Measurements from ENCODE around the gene EPN3. TPM values are rescaled to one million over a fixed set of nuclear protein-coding genes. Genes with fewer than 3 reads are reported as not detected.

The EPN3 gene
- total RNA-seq, 1 donor from 2014 or later: 0.24 TPM

GRCh38 chr17:50558941-50559614, 26.5 kb downstream of the EPN3 start:
- Histone ChIP-seq H3K4me1 (peaks cover 46% of the 10 kb centered on the region), H3K36me3 (no peaks in the 10 kb centered on the region), H3K9ac (no peak overlapping the region), H3K4me3 (peak overlapping the region; percentile 86), H3K4me2 (peak overlapping the region; percentile 80), H3K27ac (no peak overlapping the region), H4K20me1 (ENCODE audit: low read depth) (peaks cover 34% of the 10 kb centered on the region), H2AFZ (replicated peaks) (no peak overlapping the region), H3K9me3 (ENCODE audit: low read depth) (no peaks in the 10 kb centered on the region), H3K27me3 (peaks cover 75% of the 10 kb centered on the region), H3F3A (ENCODE audit: low read depth) (peaks cover 46% of the 10 kb centered on the region), H3K79me2 (ENCODE audit: low read depth) (no peaks in the 10 kb centered on the region)
- Mint-ChIP-seq H3K9me3 (no peaks in the 10 kb centered on the region), H3K4me1 (peaks cover 42% of the 10 kb centered on the region), H3K4me3 (peak overlapping the region; percentile 93), H3K27ac (no peak overlapping the region), H3K36me3 (no peaks in the 10 kb centered on the region), H3K27me3 (ENCODE audit: insufficient read depth, low read depth) (peaks cover 42% of the 10 kb centered on the region)
- TF ChIP-seq EZH2 (IDR thresholded peaks at IDR 0.05): peak; percentile 12
- peak; percentile 24 for TF ChIP-seq EZH2phosphoT487 (IDR thresholded peaks at IDR 0.05)
- TF ChIP-seq, protein P1, sequence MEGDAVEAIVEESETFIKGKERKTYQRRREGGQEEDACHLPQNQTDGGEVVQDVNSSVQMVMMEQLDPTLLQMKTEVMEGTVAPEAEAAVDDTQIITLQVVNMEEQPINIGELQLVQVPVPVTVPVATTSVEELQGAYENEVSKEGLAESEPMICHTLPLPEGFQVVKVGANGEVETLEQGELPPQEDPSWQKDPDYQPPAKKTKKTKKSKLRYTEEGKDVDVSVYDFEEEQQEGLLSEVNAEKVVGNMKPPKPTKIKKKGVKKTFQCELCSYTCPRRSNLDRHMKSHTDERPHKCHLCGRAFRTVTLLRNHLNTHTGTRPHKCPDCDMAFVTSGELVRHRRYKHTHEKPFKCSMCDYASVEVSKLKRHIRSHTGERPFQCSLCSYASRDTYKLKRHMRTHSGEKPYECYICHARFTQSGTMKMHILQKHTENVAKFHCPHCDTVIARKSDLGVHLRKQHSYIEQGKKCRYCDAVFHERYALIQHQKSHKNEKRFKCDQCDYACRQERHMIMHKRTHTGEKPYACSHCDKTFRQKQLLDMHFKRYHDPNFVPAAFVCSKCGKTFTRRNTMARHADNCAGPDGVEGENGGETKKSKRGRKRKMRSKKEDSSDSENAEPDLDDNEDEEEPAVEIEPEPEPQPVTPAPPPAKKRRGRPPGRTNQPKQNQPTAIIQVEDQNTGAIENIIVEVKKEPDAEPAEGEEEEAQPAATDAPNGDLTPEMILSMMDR (IDR thresholded peaks at IDR 0.05): peak; percentile 12
- DNase-seq (ENCODE audit: low spot score): peak; percentile 86

GRCh38 chr17:50559674-50560184, 27.2 kb downstream of the EPN3 start:
- H3K36me3 ChIP-seq: no peaks in the 10 kb centered on the region
- peaks cover 42% of the 10 kb centered on the region for H3K27me3 Mint-ChIP-seq (ENCODE audit: insufficient read depth, low read depth)
- H3K27ac Mint-ChIP-seq: peak overlapping the region; percentile 91

DNA sequence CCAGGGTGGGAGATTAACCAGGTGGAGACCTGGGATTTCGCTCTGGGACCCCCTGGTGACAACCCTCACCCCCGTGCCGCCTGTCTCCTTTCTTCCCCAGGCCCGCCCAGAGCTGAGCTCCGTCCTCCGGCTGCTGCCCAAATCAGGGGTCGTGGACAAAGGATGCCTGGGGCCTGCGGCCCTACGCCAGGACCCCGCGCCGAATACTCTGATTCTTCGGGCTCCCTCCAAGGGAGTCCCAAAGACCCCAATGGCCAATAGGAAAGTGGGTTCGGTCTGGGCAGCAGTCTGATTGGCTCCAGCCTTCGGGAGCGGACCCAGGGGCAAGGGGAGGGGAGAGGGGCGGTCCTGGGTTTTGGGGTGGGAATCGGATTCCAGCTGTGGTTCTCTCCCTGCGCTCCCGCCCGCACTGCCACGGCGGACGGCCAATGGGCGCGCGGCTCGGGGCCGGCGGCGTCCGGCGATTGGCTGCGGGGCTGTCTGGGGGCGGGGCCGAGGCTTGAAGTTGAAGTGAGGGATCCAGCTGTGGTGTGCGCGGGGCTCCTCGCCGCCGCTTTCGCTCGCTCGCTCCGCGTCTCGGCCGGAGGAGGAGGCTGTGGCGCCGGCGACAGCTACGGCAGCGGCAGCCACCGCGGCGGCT, 27.8 kb downstream of the EPN3 start, which contains the start of gene CACNA1G:
TSS of gene CACNA1G (plus strand) at position 531 of the 640 bp plus-strand sequence. CDS start 745 bp downstream, outside the sequence.
- Mint-ChIP-seq H3K4me1 (peaks cover 53% of the 10 kb centered on the region), H3K4me3 (peak within 1 kb of the TSS; percentile 93), H3K36me3 (no peaks in the 10 kb centered on the region), H3K9me3 (no peaks in the 10 kb centered on the region), H3K27ac (peak within 1 kb of the TSS; percentile 91), H3K27me3 (ENCODE audit: insufficient read depth, low read depth) (peaks cover 42% of the 10 kb centered on the region)
- peaks cover 47% of the 10 kb centered on the region for H3F3A ChIP-seq (ENCODE audit: low read depth)
- peak within 1 kb of the TSS; percentile 74 for H2AFZ ChIP-seq (replicated peaks)
- TF ChIP-seq EZH2 (IDR thresholded peaks at IDR 0.05): no peak
- no peak for TF ChIP-seq EZH2phosphoT487 (IDR thresholded peaks at IDR 0.05)
- TF ChIP-seq, protein P1 (IDR thresholded peaks at IDR 0.05): no peak
- H3K9ac ChIP-seq: no peak within 1 kb of the TSS
- no peaks in the 10 kb centered on the region for H3K9me3 ChIP-seq (ENCODE audit: low read depth)
- H3K4me1 ChIP-seq: peaks cover 59% of the 10 kb centered on the region
- peak; percentile 98 for DNase-seq (ENCODE audit: low spot score)
- peaks cover 34% of the 10 kb centered on the region for H4K20me1 ChIP-seq (ENCODE audit: low read depth)
- peaks cover 87% of the 10 kb centered on the region for H3K27me3 ChIP-seq
- peak within 1 kb of the TSS; percentile 86 for H3K4me3 ChIP-seq
- H3K27ac ChIP-seq: no peak within 1 kb of the TSS
- H3K4me2 ChIP-seq: peak within 1 kb of the TSS; percentile 100
- no peaks in the 10 kb centered on the region for H3K79me2 ChIP-seq (ENCODE audit: low read depth)
- no peaks in the 10 kb centered on the region for H3K36me3 ChIP-seq

More at GRCh38 chr17:50559674-50560184, 27.2 kb downstream of the EPN3 start:
- Histone ChIP-seq H3K9ac (no peak overlapping the region), H3F3A (ENCODE audit: low read depth) (peaks cover 46% of the 10 kb centered on the region), H3K4me2 (peak overlapping the region; percentile 80), H3K79me2 (ENCODE audit: low read depth) (no peaks in the 10 kb centered on the region), H3K27me3 (peaks cover 81% of the 10 kb centered on the region), H3K4me1 (peaks cover 53% of the 10 kb centered on the region), H3K9me3 (ENCODE audit: low read depth) (no peaks in the 10 kb centered on the region), H3K4me3 (peak overlapping the region; percentile 86), H4K20me1 (ENCODE audit: low read depth) (peaks cover 34% of the 10 kb centered on the region), H3K27ac (no peak overlapping the region), H2AFZ (replicated peaks) (peak overlapping the region; percentile 38)
- H3K4me1 Mint-ChIP-seq: peaks cover 48% of the 10 kb centered on the region
- TF ChIP-seq EZH2phosphoT487 (IDR thresholded peaks at IDR 0.05) (peak; percentile 16), EZH2 (IDR thresholded peaks at IDR 0.05) (no peak)
- TF ChIP-seq, protein P1 (IDR thresholded peaks at IDR 0.05): no peak
- no peaks in the 10 kb centered on the region for H3K9me3 Mint-ChIP-seq
- H3K4me3 Mint-ChIP-seq: peak overlapping the region; percentile 93
- DNase-seq (ENCODE audit: low spot score): peak; percentile 88
- no peaks in the 10 kb centered on the region for H3K36me3 Mint-ChIP-seq
